CD4-positive, alpha-beta T cell treated with Interleukin-17A for 4 hours (primary cell): ENCODE data around the gene TECTA.
"Not testable (repeated sequence)": the region's sequence is repeated elsewhere in the genome, so short reads cannot be mapped to it uniquely, and the experiment has no call there.

Experiments
- DNase-seq: peaks from one replicate; pipeline ENCODE4 v3.0.0-alpha.2; 2020; ENCODE audit warnings: mixed read lengths

TECTA gene

DNA sequence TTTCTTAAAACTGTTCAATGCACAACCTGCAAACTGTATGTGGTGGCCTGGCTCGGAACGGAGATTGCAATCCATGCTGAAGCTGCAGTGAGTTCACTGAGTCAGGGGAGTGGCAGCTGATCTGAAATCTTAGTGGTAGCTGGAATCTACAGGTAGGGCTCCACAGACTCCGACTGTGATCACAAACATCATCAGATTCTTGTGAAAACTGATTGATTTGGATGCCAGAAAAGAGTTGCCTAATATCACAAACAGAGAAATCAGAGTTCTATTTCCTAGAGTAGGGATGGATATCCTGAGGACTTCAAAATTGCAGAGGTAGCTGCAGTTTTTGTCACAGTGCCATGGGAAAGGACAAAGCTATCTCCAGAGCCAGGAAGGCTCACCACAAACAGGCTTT, 134.0 kb downstream of the TECTA start:
- DNase-seq, result no peak

DNA sequence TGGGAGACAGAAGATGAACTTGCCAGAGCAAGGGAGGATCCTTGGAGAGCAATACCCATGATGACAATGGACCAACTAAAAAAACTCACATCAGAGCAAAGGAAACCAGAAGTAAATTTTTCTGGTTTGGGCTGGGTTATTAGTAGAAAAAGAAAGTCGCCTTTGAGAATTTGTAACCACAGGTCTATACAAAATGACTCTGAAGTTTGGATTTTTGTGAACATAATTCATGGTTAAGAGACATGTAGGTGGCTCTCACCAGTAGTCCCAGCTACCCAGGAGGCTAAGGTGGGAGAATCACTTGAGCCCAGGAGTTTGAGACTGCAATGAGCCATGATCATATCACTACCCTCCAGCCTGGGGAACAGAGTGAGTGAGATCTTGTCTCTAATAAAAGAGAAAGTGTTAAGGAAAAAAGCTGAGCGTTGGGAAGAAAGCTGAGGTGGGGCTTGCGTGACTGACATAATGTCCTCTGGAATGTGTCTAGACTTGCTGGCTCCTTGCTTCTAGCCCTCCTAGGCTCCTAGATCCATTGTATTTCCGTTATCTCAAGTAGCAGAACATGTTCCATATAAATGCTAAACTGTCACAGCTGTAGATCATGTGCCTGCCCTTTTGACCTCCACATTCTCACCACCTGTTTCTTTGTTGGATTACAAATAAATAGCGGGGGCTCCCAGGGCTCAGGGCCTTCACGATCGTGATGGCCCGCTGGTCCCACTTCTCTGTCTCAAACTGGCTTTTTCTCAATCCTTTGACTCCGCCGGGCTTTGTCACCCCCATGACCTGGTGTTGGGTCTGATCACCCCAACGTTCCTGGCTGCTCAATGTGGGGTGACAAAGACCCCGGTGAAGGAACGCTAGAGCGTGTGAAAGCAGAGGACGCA, 135.3 kb downstream of the TECTA start:
- no peak for DNase-seq

DNA sequence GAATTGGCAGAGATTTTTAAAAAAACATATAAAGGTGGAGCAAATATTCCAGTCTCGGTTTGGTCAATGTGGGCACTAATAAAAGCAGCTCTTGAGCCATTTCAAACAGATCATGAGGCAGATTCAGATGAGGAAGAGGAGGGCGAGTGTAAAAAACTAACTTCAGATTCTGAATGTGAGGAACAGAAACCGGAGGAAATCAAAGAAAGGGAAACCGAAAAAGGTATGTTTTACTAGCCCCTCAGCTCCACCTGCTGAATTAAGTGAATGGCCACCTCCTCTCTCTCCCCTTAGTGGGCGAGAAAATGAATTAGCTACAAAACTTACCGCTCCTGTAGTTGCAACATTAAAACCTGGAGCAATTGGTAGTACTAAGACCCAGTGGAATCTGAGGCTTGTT, 136.2 kb downstream of the TECTA start:
- DNase-seq, result not testable (repeated sequence)

DNA sequence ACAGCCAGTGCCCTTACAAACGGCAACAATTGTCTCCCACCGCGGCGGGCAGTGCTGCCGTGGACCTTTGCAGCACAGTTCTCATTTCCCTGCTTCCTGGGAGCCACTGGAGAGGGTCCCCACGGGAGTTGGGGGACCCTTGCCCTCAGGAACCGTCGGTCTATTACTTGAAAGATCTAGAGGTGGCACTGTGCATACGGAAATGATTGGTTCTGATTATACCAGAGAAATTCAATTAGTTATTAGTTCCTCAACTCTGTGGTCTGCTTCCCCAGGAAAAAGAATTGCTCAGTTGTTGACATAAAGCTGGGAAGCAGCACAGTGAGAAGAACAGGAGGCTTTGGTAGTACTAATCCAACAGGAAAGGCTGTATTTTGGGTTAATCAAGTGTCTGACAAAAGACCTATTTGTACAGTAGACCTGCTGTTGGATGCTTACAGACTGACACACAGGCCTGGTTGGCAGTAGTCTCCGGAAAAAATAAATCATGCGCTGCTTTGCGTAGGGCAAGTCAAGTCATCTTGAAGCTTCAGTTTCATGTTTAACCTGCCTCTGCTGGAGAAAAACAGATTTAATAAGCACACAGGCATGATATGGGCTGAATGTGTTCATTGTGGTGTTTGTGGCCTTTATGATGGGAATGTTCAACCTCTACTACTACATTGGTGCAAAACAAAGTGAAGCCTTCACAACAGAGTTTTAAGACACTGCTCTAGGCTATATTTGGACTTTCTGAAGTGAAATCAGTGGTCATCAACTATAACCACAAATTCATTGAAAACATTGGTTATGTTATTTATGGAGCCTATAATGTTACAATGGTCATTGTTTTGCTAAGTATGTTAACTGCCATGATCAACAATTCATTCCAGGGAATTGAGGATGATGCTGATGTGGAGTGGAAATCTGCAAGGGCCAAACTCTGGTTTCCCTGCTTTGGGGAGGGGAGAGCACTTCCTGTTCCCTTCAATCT, 136.9 kb downstream of the TECTA start:
- DNase-seq, result no peak

DNA sequence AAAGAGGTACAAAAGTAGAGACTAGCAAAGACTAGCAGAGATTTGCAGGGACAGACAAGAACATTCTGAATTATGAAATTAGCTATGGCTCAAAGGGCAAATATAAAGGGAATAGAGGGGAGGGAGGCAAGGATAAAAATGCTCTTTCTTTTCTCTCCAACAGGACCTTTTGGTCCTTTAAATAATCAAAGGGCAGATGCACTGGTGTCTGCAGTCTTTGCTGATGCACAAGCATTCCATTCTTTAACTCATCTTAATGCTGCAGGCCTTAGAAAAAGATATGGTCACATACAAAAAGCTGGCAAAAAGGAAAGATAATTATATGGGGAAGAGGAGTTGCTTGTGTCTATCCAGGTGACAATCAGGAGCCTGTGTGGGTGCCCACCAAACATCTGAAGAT, 137.9 kb downstream of the TECTA start:
- no peak for DNase-seq

DNA sequence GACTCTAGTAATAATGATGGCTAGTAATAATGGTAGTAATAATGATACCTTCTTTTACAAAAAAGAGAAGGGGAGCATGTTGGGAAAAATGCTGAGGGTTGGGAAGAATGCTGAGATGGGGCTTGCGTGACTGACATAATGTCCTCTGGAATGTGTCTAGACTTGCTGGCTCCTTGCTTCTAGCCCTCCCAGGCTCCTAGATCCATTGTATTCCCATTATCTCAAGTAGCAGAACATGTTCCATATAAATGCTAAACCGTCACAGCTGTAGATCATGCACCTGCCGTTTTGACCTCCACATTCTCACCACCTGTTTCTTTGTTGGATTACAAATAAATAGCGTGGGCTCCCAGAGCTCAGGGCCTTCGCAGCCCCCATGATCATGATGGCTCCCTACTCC, 139.0 kb downstream of the TECTA start:
- not testable (repeated sequence) for DNase-seq

DNA sequence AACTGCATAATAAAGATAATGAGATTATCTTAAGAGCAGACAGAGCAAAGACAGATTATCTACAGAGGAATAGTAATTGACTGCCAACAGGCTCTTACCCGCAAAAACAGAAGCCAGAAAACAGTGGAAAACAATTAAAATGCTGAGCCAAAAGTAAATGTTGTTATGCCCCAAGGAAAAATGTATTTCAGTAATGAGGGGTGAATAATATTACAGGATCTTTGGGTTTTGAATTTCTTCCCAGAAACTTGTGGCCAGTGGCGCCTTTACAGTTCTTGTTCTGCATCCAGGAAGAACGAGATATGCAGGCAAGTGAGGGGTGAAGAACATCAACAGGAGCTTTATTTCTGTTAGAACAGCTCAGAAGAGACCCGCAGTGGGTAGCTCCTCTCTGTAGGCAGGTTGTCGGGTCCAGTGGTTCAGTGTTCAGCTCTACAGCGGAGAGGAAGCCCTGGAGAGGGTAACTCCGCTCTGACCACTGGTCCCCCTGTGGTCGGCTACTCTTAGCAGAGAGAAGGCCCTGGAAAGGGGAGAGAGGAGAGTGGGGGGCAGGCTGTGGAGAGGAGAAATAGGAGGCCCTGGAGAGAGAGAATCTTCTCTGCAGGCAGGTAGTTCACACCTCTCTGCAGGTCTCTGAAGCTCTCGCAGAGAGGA, 139.7 kb downstream of the TECTA start:
- no peak for DNase-seq
